Nephron progenitor cell (in vitro differentiated cells): ENCODE measurements around the gene HIC1.

Source experiments
- DNase-seq: peaks from one replicate; pipeline ENCODE4 v3.0.0; 2021
- H3K27ac Mint-ChIP-seq: 2 replicates; pipeline ENCODE4 v1.8.0; 2021; ENCODE audit warnings: mild to moderate bottlenecking, moderate library complexity, mixed read lengths
- H3K27me3 Mint-ChIP-seq: 2 replicates; pipeline ENCODE4 v1.8.0; 2021; ENCODE audit warnings: mild to moderate bottlenecking, low read depth, mixed read lengths; ENCODE audit not compliant: poor library complexity
- H3K36me3 Mint-ChIP-seq: 2 replicates; pipeline ENCODE4 v1.8.0; 2021; ENCODE audit warnings: low read depth, mixed read lengths
- H3K4me1 Mint-ChIP-seq: 2 replicates; pipeline ENCODE4 v1.8.0; 2021; ENCODE audit warnings: mixed read lengths
- H3K4me3 Mint-ChIP-seq: 2 replicates; pipeline ENCODE4 v1.8.0; 2021; ENCODE audit warnings: mild to moderate bottlenecking, moderate library complexity, mixed read lengths
- H3K9me3 Mint-ChIP-seq: 2 replicates; pipeline ENCODE4 v1.8.0; 2021; ENCODE audit warnings: mild to moderate bottlenecking, moderate library complexity, mixed read lengths
- CTCF ChIP-seq: fragments of 200-600 bp; sonication (generic); IDR thresholded peaks from 2 replicates; pipeline ENCODE4 v1.5.0; 2021; ENCODE audit warnings: antibody characterized with exemption

The HIC1 gene

GRCh38 chr17:2068519-2069051 lies 13.7 kb downstream of the HIC1 start:
- no peak overlapping the region for H3K27ac Mint-ChIP-seq

GRCh38 chr17:2070241-2071023 lies 15.5 kb downstream of the HIC1 start:
- no peaks in the 10 kb centered on the region for H3K9me3 Mint-ChIP-seq
- DNase-seq, result no peak
- H3K27ac Mint-ChIP-seq, result no peak overlapping the region
- peaks cover 36% of the 10 kb centered on the region for H3K36me3 Mint-ChIP-seq
- peaks cover 86% of the 10 kb centered on the region for H3K4me1 Mint-ChIP-seq
- no peak overlapping the region for H3K4me3 Mint-ChIP-seq
- peaks cover 4% of the 10 kb centered on the region for H3K27me3 Mint-ChIP-seq
- TF ChIP-seq CTCF, result no peak

More at GRCh38 chr17:2068519-2069051, 13.7 kb downstream of the HIC1 start:
- H3K36me3 Mint-ChIP-seq, result peaks cover 52% of the 10 kb centered on the region
- H3K4me3 Mint-ChIP-seq, result no peak overlapping the region
- no peak for DNase-seq
- H3K27me3 Mint-ChIP-seq, result peaks cover 4% of the 10 kb centered on the region
- no peak for TF ChIP-seq CTCF
- no peaks in the 10 kb centered on the region for H3K9me3 Mint-ChIP-seq
- H3K4me1 Mint-ChIP-seq, result peaks cover 90% of the 10 kb centered on the region

- H3K36me3 Mint-ChIP-seq, result peaks cover 30% of the 10 kb centered on the region
- no peaks in the 10 kb centered on the region for H3K9me3 Mint-ChIP-seq
- no peak overlapping the region for H3K27ac Mint-ChIP-seq
- DNase-seq, result no peak
- no peak overlapping the region for H3K4me3 Mint-ChIP-seq
- H3K27me3 Mint-ChIP-seq, result peaks cover 4% of the 10 kb centered on the region
- peaks cover 86% of the 10 kb centered on the region for H3K4me1 Mint-ChIP-seq
- no peak for TF ChIP-seq CTCF
These were observed 16.1 kb downstream of the HIC1 start for GRCh38 chr17:2071024-2071385.

GRCh38 chr17:2071455-2072281 lies 16.8 kb downstream of the HIC1 start:
- no peak for TF ChIP-seq CTCF
- H3K4me3 Mint-ChIP-seq, result no peak overlapping the region

GRCh38 chr17:2074919-2075318 lies 20.0 kb downstream of the HIC1 start:
- no peaks in the 10 kb centered on the region for H3K27me3 Mint-ChIP-seq
- no peak overlapping the region for H3K27ac Mint-ChIP-seq
- H3K4me3 Mint-ChIP-seq, result no peak overlapping the region
- no peaks in the 10 kb centered on the region for H3K9me3 Mint-ChIP-seq
- H3K4me1 Mint-ChIP-seq, result peaks cover 70% of the 10 kb centered on the region
- H3K36me3 Mint-ChIP-seq, result peaks cover 45% of the 10 kb centered on the region
- no peak for DNase-seq
- no peak for TF ChIP-seq CTCF

More at GRCh38 chr17:2071455-2072281, 16.8 kb downstream of the HIC1 start:
- no peak overlapping the region for H3K27ac Mint-ChIP-seq
- H3K9me3 Mint-ChIP-seq, result no peaks in the 10 kb centered on the region
- peaks cover 86% of the 10 kb centered on the region for H3K4me1 Mint-ChIP-seq
- peaks cover 27% of the 10 kb centered on the region for H3K36me3 Mint-ChIP-seq
- H3K27me3 Mint-ChIP-seq, result peaks cover 4% of the 10 kb centered on the region
- DNase-seq, result no peak
